Measurements from ENCODE around the gene BET1L. TPM values are rescaled to one million over a fixed set of nuclear protein-coding genes. Genes with fewer than 3 reads are reported as not detected.

BET1L gene
- total and polyA plus RNA-seq, 10 of the 15 experiments (the other 5 are each of a cell fraction or from before 2014, with no cell fraction given) = 6.7 to 55.4 (median 39.7) TPM

DNA sequence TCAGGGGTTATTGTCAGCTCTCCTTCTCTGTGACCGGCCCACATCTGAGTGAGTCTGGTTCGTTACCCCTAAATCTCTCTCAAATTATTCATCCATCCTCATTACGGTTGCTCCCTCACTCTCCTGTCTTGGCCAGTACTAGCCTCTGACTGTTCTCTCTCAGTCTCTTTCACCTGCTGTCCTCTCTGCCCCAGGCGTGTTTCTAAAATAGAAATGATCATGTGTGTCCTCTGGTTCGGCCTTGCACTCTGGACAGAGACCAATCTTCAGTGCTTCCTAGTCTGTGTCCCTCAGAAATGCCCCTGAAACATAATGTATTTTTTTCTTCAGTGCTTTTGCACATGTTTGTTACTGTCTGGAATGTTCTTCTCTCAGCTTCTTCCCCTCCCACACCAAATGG lies 34.4 kb upstream of the BET1L start:
- ChIA-PET CTCF (interaction anchor here (1.7 to 1.8 kb wide), 2 partner anchors 9 to 15 kb away, joined by 5 to 9 read pairs; no protein-coding TSS in a partner anchor), RAD21 (ENCODE audit: unreplicated experiment) (interaction anchor here (1.7 kb wide), 1 partner anchor 9 kb away, joined by 5 read pairs; no protein-coding TSS in a partner anchor), SMC1A (ENCODE audit: uncharacterized antibody, unreplicated experiment) (interaction anchor here (1.8 kb wide), 1 partner anchor 9 kb away, joined by 7 read pairs; no protein-coding TSS in a partner anchor), POLR2A (no interaction called here)
- H3K79me2 ChIP-seq (ENCODE audit: control insufficient read depth, insufficient read depth, low read length) = peaks cover 34% of the 10 kb centered on the region
- H3K9ac ChIP-seq (ENCODE audit: control insufficient read depth, insufficient read depth, low read length) = no peak overlapping the region
- no peak overlapping the region for H3K4me2 ChIP-seq (ENCODE audit: control insufficient read depth, insufficient read depth)
- no peaks in the 10 kb centered on the region for H4K20me1 ChIP-seq (ENCODE audit: control insufficient read depth, insufficient read depth)
- H3K36me3 ChIP-seq (ENCODE audit: control insufficient read depth in 2 of 2, insufficient read depth in 2 of 2, low read length in 1 of 2) = peaks cover 10 to 38% of the 10 kb centered on the region in 2 experiments
- BruUV-seq (replicated peaks) = no TSS peak
- H2AFZ ChIP-seq (ENCODE audit: control insufficient read depth, low read depth, low read length) = no peak overlapping the region
- ATAC-seq (no peak), FAIRE-seq (no peak), DNase-seq (ENCODE audit: low read depth, low spot score) (no peak)
- intact Hi-C loops (cut with micrococcal nuclease; ENCODE audit: unreplicated experiment) (no loop called here), in situ Hi-C loops (cut with MboI) (no loop called here)
- H3K27me3 ChIP-seq (replicated peaks in 1 of 2; ENCODE audit: control insufficient read depth in 2 of 2, insufficient read depth in 2 of 2, low read length in 1 of 2) = no peaks in the 10 kb centered on the region
- H3K27ac ChIP-seq (ENCODE audit: control insufficient read depth, insufficient read depth) = no peak overlapping the region
- TF ChIP-seq CUX1 (IDR thresholded peaks at IDR 0.05; ENCODE audit: insufficient replicate concordance, low read depth, low read length) = no peak
- no peak for TF ChIP-seq CREB1 (IDR thresholded peaks at IDR 0.05; ENCODE audit: low read depth)
- TF ChIP-seq, protein P1, sequence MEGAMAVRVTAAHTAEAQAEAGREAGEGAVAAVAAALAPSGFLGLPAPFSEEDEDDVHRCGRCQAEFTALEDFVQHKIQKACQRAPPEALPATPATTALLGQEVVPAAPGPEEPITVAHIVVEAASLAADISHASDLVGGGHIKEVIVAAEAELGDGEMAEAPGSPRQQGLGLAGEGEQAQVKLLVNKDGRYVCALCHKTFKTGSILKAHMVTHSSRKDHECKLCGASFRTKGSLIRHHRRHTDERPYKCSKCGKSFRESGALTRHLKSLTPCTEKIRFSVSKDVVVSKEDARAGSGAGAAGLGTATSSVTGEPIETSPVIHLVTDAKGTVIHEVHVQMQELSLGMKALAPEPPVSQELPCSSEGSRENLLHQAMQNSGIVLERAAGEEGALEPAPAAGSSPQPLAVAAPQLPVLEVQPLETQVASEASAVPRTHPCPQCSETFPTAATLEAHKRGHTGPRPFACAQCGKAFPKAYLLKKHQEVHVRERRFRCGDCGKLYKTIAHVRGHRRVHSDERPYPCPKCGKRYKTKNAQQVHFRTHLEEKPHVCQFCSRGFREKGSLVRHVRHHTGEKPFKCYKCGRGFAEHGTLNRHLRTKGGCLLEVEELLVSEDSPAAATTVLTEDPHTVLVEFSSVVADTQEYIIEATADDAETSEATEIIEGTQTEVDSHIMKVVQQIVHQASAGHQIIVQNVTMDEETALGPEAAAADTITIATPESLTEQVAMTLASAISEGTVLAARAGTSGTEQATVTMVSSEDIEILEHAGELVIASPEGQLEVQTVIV (IDR thresholded peaks at IDR 0.05; ENCODE audit: borderline replicate concordance, partially characterized antibody) = no peak
- no peak for TF ChIP-seq RFX5 (IDR thresholded peaks at IDR 0.05; ENCODE audit: low read depth, low read length)
- TF ChIP-seq ZNF384 (IDR thresholded peaks at IDR 0.05; ENCODE audit: borderline replicate concordance, low read depth, low read length) = no peak
- no peak for TF ChIP-seq MEF2A (IDR thresholded peaks at IDR 0.05; ENCODE audit: insufficient read depth, low read depth, low read length)
- no peak for TF ChIP-seq CEBPB (IDR thresholded peaks at IDR 0.05; ENCODE audit: borderline replicate concordance in 1 of 2, low read depth in 2 of 2, low read length in 2 of 2)
- no peak for TF ChIP-seq PML (IDR thresholded peaks at IDR 0.05; ENCODE audit: low read length)
- TF ChIP-seq ZNF592 (IDR thresholded peaks at IDR 0.05) = no peak
- TF ChIP-seq RBBP5 (conservative IDR thresholded peaks at IDR 0.05) = no peak
- no peak for TF ChIP-seq JUND (IDR thresholded peaks at IDR 0.05; ENCODE audit: low read depth, low read length)
- no peak for TF ChIP-seq SREBF1 (IDR thresholded peaks at IDR 0.05; ENCODE audit: low read length)
- no peak for TF ChIP-seq BCL11A (IDR thresholded peaks at IDR 0.05; ENCODE audit: low read depth, low read length)
- TF ChIP-seq ZSCAN29 (IDR thresholded peaks at IDR 0.05) = no peak
- no peaks in the 10 kb centered on the region for H3K9me3 ChIP-seq (replicated peaks; ENCODE audit: control insufficient read depth, insufficient read depth, low read length)
- H3K4me1 ChIP-seq (ENCODE audit: control insufficient read depth, insufficient read depth, low read length) = no peaks in the 10 kb centered on the region
- H3K4me3 ChIP-seq = no peak overlapping the region
- WGBS (ENCODE audit: insufficient coverage, insufficient replicate concordance, low lambda C conversion rate, missing lambda C conversion rate) = 97% methylated on average over 5 of the region's 5 CpGs

Data from GM12878 (cell line).